Activated T-helper 1 cell treated with anti-CD3 and anti-CD28 coated beads, Interleukin-2, amount 50 U/mL, for 16 hours (primary cell): Measurements from ENCODE around the gene SLC7A1.

Experiments
- DNase-seq, 2 donors: peaks; one replicate each; pipeline ENCODE4 v3.0.0-alpha.2; 2020; ENCODE audit warnings: low read depth in 1 of 2, low spot score in 1 of 2

Gene SLC7A1

DNA sequence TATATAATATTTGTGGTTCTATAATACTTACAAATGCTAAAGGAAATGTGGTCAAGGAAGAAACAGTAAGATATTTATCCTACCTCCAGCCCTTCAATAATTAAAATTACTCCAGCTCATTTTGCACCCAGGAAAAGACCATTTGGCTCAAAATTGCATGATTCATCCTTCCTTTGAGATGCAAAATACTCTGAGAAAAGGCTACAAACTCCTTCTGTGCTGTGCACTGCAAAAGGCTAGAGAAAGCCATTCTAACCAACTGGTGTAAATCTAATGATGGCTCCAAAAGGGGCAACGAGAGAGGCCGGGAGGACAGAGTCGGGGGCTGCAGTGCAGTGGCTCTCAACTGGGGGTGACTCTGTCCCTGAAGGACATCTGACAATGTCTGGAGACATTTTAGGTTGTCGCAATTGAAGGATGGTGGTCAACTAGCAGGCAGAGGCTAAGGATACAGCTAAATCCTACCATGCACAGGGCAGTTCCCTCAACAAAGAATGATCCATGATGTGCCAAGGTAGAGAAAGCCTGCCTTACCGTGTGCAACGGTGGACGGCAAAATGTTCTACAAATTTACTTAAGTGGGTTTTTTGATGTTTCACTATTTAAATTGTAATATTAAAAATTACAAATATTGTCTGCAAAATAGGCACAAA, 32.6 kb downstream of the SLC7A1 start:
- DNase-seq = no peak

DNA sequence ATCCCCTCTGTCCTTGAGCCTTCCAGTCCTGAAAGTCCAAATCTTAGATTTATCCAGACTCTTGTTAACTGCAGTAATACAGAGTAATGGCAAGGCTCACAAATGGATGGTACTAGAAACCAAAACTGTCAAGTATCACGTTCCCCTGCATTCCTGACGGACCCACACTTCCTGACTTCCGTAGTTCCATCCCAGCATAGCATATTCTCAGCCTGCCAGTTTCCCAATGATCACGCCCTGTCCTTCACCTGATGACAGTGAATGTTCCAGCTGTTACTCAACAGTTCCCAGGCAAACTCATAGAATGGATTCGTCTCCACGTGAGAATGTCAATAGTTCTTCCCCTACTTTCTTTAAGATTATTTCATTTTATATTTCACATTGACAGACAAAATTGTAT, 33.6 kb downstream of the SLC7A1 start:
- no peak for DNase-seq

DNA sequence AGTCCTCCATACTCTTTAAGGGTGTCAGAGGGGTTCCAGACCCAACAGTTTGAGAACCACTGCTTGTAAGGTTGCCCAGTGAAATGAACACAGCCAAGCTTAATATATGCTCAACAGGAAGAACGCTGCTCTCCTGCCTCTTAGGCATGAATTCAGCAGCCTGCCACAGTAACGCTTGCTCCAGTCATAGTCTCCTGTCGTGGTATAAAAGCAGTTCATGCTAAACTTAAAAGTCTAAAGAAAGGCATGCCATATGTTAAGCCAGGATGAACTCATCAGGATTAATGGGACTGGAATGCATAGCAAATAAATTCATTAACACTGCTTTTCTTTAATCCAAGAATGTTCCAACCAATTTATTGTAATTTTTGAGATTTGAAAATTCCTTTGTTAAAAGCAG, 38.7 kb downstream of the SLC7A1 start:
- DNase-seq = no peak

DNA sequence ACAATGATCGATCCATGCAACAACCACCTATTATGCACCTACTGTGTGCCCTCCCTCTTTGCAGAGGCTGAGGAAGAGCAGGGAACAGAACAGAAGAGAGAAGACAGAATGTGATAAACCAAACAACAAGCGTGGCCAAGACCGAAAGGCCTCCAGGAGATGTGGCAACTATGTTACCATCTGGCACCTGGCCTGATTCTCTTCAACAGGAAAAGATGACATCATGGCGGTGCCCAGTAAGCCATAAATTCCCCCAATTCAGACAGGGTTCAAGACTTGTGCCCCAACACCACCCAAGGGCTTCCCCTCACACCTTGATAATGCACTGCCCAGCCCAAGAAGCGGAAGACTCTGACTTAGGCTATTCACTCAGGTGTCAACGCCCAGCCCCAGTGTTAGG, 44.3 kb downstream of the SLC7A1 start:
- no peak for DNase-seq

DNA sequence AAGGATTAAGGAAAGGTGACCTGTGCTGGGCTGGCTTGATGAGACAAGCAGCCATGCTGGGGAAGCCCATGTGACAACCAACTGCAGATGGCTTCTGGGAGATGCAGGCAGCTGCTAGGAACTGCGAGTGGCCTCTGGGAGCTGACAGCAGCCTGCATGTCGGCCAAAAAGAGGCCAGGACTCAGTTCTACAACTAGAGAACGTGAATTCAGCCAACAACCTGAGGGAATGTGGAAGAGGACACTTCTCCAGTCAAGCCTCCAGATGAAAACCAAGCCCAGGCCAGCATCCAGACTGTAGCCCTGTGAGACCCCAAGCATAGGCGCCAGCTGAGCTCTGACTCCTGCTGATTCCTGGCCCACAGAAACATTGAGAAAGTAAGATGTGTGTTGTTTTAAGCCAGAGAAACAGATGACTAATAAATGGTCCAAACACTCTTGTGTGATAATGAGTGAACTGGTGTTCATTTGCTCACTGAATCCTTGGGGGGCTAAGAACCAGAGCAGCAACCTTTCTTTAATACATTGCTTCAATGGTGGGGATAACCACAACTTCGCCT, 45.0 kb downstream of the SLC7A1 start:
- no peak for DNase-seq

DNA sequence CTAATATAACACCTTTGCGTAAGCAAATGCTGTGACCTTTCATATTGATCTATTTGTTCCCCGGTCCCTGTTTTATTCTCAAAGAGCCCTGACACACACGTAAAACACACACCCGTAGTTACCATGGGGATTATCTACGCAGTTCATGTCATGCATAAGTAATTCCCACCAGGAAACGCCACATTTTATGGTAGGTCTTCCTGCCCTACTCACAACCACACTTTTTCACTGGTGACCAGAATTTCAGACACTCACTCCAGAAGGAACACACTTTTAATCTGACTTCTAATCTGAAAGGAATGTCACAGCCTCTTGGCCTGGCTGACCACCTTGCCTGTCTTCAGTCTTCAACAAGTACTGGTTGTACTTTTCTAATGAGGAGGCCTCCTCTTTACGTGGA, 46.8 kb downstream of the SLC7A1 start:
- DNase-seq = no peak

DNA sequence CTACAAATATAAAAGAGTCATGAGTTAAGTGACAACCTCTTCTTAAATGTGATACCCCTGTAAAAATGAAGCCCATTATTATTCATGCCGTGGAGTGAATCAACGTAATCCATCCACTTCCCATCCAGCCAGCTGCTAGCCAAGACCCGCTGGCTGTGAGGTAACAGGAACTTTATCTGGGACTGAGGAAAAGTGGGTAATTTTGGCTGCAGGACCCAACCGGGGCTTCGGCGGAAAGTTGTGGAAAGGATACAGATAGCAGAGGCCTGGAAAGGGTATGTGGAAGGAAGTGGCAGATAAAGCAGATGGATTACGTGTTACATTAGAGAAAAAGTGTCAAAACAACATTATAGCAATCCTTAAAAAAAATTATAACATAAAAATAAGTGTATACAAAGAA, 48.3 kb downstream of the SLC7A1 start:
- DNase-seq = no peak

DNA sequence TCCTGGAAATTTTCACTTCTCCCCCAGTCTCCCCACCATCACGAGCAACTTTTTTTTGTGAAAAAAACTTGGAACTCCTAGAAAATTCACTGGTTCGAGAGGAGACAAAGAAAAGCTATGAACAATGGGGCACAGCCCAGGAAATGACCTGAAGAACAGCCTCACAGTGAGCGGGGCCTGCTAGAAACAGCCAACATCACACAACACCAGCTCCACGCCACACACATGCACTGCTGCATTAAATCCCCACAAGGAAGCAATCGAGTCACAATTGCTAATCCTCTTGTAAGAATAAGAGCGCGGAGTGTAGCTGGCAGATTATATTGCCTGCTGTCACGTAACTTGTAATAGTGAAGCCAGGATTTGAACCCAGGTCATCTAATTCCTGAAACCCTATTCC, 48.8 kb downstream of the SLC7A1 start:
- no peak for DNase-seq

DNA sequence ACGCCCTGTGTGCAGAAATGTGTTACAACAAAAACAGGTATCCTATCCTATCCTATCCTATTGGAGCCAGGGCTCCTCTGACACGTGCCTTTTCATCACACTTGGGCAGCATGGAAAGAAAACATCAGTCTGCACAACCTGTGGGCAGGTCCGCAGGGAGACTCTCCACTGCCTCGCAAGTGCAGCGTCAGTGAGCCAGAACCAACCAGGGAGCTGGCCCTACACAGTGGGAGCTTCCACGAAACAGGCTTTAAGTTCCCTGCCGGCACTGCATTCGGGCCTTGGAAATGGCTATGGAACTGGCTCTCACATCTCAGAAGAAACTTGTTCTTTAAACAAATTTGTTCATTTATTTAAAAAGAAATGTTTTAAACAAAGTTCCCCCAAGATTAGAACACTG, 49.5 kb downstream of the SLC7A1 start:
- DNase-seq = no peak

DNA sequence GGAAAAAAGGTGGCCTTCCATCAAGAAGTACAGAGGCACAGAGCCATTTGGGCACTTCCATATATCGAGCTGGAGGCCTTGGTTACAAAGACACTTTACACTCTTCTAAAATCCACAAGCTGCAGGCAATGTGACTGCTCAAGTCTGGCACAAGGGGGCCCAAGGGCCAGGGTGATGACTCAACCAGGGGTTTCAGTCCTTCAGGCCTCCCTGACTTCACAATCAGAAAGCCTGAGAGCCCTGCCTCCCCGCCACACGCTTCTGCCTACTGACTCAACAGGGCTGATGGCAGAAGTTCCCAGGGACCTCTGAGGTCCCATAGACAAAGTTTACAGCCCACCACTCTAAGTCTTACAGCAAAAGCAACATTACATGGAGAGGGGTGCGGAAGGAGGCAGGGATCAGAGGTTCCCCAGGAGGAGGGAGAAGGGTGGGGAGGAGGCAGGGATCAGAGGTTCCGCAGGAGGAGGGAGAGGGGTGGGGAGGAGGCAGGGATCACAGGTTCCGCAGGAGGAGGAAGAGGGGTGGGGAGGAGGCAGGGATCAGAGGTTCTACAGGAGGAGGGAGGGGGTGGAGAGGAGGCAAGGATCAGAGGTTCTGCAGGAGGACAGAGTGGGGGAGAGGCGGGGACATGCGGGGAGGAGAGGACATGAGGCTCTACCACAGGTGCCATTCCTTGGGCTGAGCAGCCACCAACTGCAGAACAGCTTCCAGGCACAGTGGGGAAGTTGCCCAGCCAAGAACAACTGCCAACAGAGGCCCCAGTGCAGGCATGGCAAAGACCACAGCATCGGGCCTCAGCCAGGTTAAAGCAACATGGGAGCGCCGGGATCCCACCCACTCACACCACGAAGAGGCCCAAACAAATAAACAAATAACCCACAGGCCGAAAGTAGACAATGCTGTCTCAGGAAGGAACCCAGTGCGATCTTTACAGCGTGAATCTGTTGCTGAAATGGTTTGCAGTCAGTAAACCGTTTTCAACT, 52.0 kb downstream of the SLC7A1 start:
- no peak for DNase-seq

DNA sequence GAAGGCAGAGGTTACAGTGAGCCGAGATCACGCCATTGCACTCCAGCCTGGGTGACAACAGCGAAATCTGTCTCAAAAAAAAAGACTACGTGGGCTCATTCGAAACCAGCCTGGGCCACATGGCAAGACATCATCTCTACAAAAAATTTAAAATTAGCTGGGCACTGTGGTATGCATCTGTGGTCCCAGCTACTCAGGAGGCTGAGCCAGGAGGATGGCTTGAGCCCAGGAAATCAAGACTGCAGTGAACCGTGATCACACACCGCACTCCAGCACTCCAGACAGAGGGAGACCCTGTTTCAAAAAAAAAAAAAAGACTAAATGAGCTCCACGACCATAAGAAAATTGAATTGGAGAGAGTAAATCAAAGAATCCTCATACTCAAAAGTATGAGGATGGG, 53.1 kb downstream of the SLC7A1 start:
- no peak for DNase-seq

DNA sequence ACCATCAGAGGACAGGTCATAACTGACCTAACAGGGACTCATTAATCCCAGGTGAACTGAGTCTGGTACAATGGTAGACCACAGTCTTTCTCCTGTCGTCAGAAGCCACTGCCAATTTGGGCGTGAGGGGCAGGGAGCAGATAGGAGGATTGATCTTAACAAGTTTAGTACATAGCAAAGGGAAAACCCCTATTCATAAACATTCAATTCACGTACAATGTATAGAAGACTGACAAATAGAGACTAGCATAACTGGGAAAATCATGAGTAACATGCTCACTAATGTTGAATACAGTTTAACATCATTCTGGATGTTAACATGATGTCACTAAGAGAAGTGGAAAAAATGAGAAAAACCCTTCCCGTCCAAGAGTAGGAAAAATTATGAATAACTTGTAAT, 54.1 kb downstream of the SLC7A1 start:
- no peak for DNase-seq

DNA sequence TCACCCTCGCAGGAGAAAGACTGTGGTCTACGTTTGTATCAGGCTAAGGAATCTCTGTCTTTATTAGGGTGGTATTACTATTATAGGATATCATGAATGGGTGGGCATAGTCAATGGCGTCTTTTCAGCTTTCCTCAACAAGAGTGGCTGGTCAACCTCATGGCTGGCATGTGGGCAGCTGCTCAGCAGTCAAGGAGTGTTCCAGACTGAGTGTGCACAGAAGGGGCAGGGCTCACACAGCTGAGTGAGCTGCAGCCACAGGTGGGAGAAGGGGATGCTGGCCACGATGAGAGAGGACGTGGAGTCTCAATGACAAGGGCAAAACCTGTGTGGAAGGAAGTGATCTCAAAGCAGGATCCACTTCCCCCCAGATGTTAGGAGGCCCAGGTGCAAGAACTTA, 54.7 kb downstream of the SLC7A1 start:
- DNase-seq = no peak

DNA sequence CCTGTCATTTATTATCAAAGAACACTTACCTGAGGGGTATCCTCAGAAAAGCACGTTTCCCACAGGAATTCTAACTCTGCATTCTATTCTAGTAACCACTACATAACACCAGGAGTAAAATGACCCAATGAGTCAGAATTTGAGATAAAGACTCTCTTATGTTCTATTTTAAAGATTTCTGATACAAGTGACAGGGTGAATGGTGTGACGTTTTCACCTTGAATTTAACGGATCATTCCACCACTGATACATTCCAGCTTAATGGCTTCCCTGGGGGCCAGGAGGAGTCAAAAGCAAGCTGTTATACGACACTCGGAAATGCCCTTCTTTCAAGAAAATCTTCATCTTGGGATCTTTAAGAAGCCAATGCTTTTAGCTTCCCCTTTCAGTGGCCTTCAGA, 55.2 kb downstream of the SLC7A1 start:
- DNase-seq = no peak

DNA sequence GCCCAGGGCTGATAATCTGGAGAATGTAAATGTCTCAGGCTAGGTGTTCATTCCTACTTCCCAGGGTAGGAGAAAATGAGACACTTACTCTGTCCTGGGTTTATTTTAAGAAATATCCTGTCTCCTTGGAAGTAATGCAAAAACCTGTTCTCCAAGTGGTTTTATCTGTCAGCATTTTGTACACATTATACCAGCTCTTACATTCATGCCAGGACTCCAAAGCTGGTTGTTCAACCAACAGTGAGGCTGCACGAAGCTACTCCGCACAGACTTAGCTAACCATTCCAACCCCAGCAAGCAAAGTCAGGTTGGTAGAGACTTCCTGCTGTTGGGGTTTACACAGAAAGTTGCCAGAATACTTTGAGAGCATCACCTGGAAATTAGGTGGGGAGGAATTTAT, 55.6 kb downstream of the SLC7A1 start:
- no peak for DNase-seq

DNA sequence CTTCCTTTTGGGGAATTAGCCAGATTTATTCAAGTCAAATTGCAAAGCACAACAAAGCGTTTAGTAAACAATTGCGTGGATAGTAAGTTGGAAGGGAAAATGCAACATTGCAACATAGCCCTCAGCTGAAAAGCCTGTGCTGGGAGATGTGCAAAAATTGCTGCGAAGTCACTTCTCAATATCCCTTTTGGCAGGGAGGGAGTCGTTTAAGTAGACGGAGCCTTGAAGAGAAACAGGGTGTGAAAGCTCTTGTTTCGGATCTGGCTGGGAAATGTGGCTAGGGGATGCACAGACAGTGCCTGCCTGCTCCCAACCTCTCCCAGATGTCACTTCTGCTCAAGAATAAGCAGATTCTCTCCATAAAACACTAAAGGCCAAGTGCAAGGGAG, 56.8 kb downstream of the SLC7A1 start:
- DNase-seq = no peak

DNA sequence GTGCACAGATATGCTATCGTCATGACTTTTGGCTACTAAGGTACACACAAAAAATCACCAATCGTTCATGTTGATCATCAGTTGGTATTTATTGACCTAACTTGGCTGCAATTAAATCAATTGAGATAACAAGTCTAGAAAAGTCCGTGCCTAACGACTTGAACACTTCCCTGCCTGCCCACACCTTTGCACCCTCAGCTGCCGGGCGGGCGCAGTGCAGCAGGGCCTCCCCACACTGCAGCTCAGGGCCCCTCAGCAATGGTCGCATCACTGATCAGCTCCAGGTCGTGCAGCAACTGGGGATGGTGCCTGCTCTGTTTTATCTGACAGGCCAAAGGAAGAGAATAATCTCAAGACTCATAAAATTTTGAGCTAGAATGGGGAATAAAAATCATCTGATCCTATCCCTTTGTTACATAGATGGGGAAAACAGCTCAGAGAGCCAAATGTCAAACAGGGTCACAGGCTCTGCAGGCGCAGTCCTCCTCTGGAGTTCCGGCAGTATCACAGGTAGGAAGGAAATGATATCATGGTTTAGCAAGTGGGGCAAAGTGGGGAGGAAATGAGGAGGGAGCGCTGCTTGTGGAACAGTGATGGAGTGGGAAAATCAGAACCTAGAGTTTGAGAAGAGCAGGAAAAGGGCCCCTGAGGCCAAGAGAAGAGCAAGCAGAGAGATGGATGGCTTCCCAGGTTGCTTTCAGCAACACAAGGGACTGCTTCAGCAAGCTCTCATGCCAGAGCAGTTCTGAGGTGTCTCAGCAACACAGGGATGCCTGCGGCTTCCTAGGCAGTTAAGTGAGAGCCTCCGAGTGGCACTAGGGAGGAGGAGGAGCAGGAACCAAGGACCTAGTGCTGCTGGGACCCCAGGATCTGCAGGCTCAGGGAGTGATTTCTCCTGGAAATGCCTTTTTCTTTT, 57.5 kb downstream of the SLC7A1 start:
- DNase-seq = no peak

DNA sequence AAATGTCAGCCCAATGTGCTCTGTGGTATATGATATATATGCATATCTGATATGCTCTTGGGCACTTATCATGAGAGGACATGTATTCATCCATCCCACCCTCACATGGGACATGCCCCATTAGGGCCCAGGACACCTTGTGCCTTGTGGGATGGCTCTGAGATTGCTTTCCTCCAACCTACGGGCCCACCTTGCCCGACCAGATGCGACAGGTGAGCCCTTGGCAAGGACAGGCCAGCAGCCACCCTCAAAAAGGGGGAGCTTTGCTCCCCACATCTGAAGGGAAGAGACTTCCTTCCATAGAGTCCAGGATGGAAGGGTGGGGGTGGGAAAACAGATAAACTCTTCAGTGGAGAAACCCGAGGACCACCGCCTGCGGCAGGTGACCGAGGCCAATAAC, 58.6 kb downstream of the SLC7A1 start:
- DNase-seq = no peak

DNA sequence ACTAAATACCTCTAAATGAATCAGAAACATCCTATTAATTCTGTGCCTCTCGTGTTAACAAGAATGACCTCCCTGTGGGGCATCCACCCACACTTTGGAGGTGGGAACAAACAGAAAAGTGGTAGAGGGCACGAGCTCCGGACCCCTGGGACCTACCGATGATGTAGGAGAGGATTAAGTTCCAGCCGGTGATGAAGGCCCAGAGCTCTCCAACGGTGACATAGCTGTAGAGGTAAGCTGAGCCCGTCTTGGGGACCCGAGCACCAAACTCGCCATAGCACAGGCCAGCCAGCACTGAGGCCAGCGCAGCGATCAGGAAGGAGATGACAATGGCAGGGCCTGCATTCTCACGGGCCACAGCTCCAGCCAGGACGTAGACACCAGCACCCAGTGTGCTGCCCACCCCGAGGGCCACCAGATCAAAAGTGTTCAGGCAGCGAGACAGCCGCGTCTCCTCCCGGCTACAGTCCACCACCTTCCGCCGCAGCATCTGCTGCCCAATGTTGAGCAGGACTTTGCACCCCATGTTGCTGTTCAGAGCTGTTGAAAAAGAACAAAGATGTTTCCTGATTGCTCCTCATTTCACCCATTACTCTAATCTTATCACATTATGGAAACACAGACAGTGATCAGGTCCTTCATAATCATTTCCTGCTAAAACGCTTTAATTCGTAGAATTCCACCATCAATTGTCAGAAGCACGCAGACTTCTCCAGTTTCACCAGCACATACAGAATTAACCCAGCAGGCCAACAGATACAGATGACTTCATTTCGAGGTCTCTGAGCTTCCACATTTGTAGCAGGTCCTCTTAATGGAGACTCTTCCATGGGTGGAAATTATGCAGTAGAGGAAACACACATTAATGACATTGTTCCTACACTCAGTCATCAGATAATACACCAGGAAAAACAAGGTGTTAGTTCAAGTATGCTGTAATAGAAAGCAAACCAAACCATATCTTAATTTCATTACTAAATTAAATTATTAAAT, 59.5 kb downstream of the SLC7A1 start:
- no peak for DNase-seq

DNA sequence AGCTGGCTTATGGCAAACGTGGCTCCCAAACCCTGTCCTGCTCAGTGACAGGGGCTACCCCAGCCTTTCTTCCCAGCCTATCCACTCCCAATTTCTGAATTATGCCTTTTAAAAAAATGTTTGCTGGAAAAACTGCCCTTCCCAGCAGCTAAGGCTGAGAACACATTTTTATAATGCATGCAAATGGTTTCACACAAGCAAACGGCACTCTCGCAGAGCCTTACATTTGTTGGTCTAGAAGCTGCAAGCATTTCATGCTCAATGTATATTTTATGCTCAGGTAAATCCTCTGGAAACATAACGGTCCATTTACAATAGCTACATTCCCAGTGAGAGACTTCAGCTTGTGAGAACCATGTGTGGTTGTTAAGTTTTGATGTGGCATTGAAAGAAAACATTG, 61.4 kb downstream of the SLC7A1 start:
- no peak for DNase-seq
